HepG2 (cell line): ENCODE data around the gene ZCCHC24. TPM values are rescaled to one million over a fixed set of nuclear protein-coding genes. Genes with fewer than 3 reads are reported as not detected.

Experiments
- ATAC-seq: fragments of 200-7000 bp; cut with Tn5 transposase; 3 replicates; pipeline ENCODE4 v1.9.1; 2020; ENCODE audit warnings: mild to moderate bottlenecking, moderate library complexity
- BruUV-seq: library from RNA; stranded (reverse); fragments of 400-500 nt; replicated peaks from 2 replicates; lab custom pipeline; 2021; lab: Mats Ljungman, UMichigan
- CTCF ChIA-PET: fragments of 300-600 bp; formaldehyde crosslinking; extraction: SDS; loops from one replicate; lab custom pipeline; 2021; ENCODE audit warnings: low total read pairs, inconsistent platforms, low intra/inter-chr PET ratio; lab: Yijun Ruan, JAX
- POLR2A ChIA-PET: fragments of 350-600 bp; sonication (Branson Sonifier 250); formaldehyde crosslinking; loops from one replicate; lab custom pipeline; 2020; ENCODE audit warnings: antibody characterized with exemption, inconsistent platforms; lab: Yijun Ruan, JAX
- DNase-seq: peaks from one replicate; pipeline ENCODE4 v3.0.0-alpha.2; 2015; ENCODE audit warnings: low spot score
- FAIRE-seq: peaks from 3 replicates; lab custom pipeline; 2011; peaks lifted over from hg19 to GRCh38; lab: Jason Lieb, UNC
- H2AFZ ChIP-seq: one replicate; pipeline ENCODE4 v1.6.1; 2011; ENCODE audit warnings: low read length, inconsistent platforms
- H3K27ac ChIP-seq: fragments of 300-600 bp; 3 replicates; pipeline ENCODE4 v1.8.0; 2011; ENCODE audit warnings: mixed run types, mild to moderate bottlenecking, mixed read lengths, low read length, inconsistent platforms; ENCODE audit not compliant: insufficient read depth; ENCODE audit errors: extremely low read length
- H3K27me3 ChIP-seq, 2 experiments: fragments of 200-600 bp in 1 of 2; 2 replicates in 1 of 2; 3 replicates in 1 of 2; pipeline versions ENCODE4 v1.6.0 to v1.8.0; 2011; ENCODE audit warnings: low read length in 2 of 2, mild to moderate bottlenecking in 2 of 2, moderate library complexity in 2 of 2, inconsistent platforms in 1 of 2; ENCODE audit not compliant: insufficient read depth in 2 of 2, control insufficient read depth in 1 of 2
- H3K36me3 ChIP-seq, 2 experiments: fragments of 200-600 bp in 1 of 2; replicated peaks in 1 of 2; 2 replicates in 1 of 2; 3 replicates in 1 of 2; pipeline versions ENCODE4 v1.5.1 to v1.8.0; 2011; ENCODE audit warnings: low read length in 2 of 2, inconsistent platforms in 1 of 2; ENCODE audit not compliant: insufficient read depth in 2 of 2, control insufficient read depth in 1 of 2
- H3K4me1 ChIP-seq: 2 replicates; pipeline ENCODE4 v1.5.1; 2012; ENCODE audit warnings: low read length, inconsistent platforms; ENCODE audit not compliant: insufficient read depth
- H3K4me2 ChIP-seq: 2 replicates; pipeline ENCODE4 v1.6.0; 2011; ENCODE audit warnings: low read depth, low read length, inconsistent platforms
- H3K4me3 ChIP-seq, 3 experiments: fragments of 200-600 bp in 1 of 3; sonication (generic), shearing (Covaris generic) in 1 of 3; replicated peaks in 1 of 3; 2 replicates each; pipeline ENCODE4 v1.5.1; 2011 to 2016; ENCODE audit warnings: low read length in 3 of 3, inconsistent platforms in 2 of 3, low read depth in 2 of 3, mild to moderate bottlenecking in 2 of 3, control low read depth in 1 of 3, mixed read lengths in 1 of 3; ENCODE audit not compliant: insufficient read depth in 1 of 3
- H3K79me2 ChIP-seq: one replicate; pipeline ENCODE4 v1.6.1; 2011; ENCODE audit warnings: low read length, inconsistent platforms; ENCODE audit not compliant: insufficient read depth
- H3K9ac ChIP-seq: 2 replicates; pipeline ENCODE4 v1.6.0; 2011; ENCODE audit warnings: mild to moderate bottlenecking, low read depth, low read length, inconsistent platforms; ENCODE audit not compliant: insufficient read depth
- H3K9me3 ChIP-seq: 2 replicates; pipeline ENCODE4 v1.5.1; 2012; ENCODE audit warnings: mild to moderate bottlenecking, low read length
- H4K20me1 ChIP-seq: 2 replicates; pipeline ENCODE4 v1.6.0; 2011; ENCODE audit warnings: inconsistent platforms, mild to moderate bottlenecking, low read length, moderate library complexity; ENCODE audit not compliant: insufficient read depth
- ARID3A ChIP-seq: IDR thresholded peaks from 2 replicates; pipeline ENCODE4 v1.6.1; 2012; ENCODE audit warnings: low read depth, low read length, improper control_type of control experiment
- ATAD3A ChIP-seq: sonication (generic); formaldehyde crosslinking; IDR thresholded peaks from 2 replicates; pipeline ENCODE4 v1.4.0; 2020; ENCODE audit warnings: missing genetic modification reagents
- EHMT2 ChIP-seq: fragments of 200-600 bp; sonication (generic); IDR thresholded peaks from 2 replicates; pipeline ENCODE4 v1.7.0; 2017; ENCODE audit warnings: antibody characterized with exemption, low read depth, low read length, borderline replicate concordance
- HOXA3 ChIP-seq: sonication (generic); formaldehyde crosslinking; IDR thresholded peaks from 2 replicates; pipeline ENCODE4 v1.5.0; 2020; ENCODE audit warnings: missing genetic modification reagents
- LRRFIP1 ChIP-seq: sonication (generic); formaldehyde crosslinking; conservative IDR thresholded peaks from 2 replicates; pipeline ENCODE4 v1.4.0; 2020; ENCODE audit warnings: missing genetic modification reagents
- MYC ChIP-seq: sonication (generic); formaldehyde crosslinking; IDR thresholded peaks from 2 replicates; pipeline ENCODE4 v1.9.0; 2021; ENCODE audit warnings: missing genetic modification reagents, borderline replicate concordance
- MZF1 ChIP-seq: sonication (generic); formaldehyde crosslinking; IDR thresholded peaks from 2 replicates; pipeline ENCODE4 v1.8.1; 2023; ENCODE audit warnings: mild to moderate bottlenecking, missing genetic modification reagents, borderline replicate concordance
- NFE2L2 ChIP-seq: fragments of 150-350 bp; IDR thresholded peaks from 2 replicates; pipeline ENCODE4 v1.6.1; 2014; ENCODE audit warnings: low read length
- RFXANK ChIP-seq: IDR thresholded peaks from 2 replicates; pipeline ENCODE4 v1.6.1; 2016
- SP140L ChIP-seq: sonication (generic); formaldehyde crosslinking; IDR thresholded peaks from 2 replicates; pipeline ENCODE4 v1.4.0; 2020; ENCODE audit warnings: missing genetic modification reagents, borderline replicate concordance
- SPEN ChIP-seq: sonication (generic); formaldehyde crosslinking; IDR thresholded peaks from 2 replicates; pipeline ENCODE4 v1.5.1; 2020; ENCODE audit warnings: low read depth, mild to moderate bottlenecking, missing genetic modification reagents
- ZBTB2 ChIP-seq: sonication (generic); formaldehyde crosslinking; IDR thresholded peaks from 2 replicates; pipeline ENCODE4 v1.8.0; 2022; ENCODE audit warnings: low read depth, missing genetic modification reagents
- ZNF160 ChIP-seq: sonication (generic); formaldehyde crosslinking; IDR thresholded peaks from 2 replicates; pipeline ENCODE4 v1.8.0; 2022; ENCODE audit warnings: mild to moderate bottlenecking, inconsistent platforms, missing genetic modification reagents
- ZNF18 ChIP-seq: sonication (generic); formaldehyde crosslinking; IDR thresholded peaks from 2 replicates; pipeline ENCODE4 v1.8.0; 2022; ENCODE audit warnings: mild to moderate bottlenecking, missing genetic modification reagents; ENCODE audit not compliant: insufficient replicate concordance
- ZNF331 ChIP-seq: sonication (generic); formaldehyde crosslinking; IDR thresholded peaks from 2 replicates; pipeline ENCODE4 v1.4.0; 2020; ENCODE audit warnings: missing genetic modification reagents
- WGBS: methylation state at CpG from one replicate; pipeline ENCODE4 v1.1.6; 2017; ENCODE audit warnings: low lambda C conversion rate; 5-methylcytosine and 5-hydroxymethylcytosine counted together
- in situ Hi-C: cut with HindIII; loops from 2 replicates; pipeline ENCODE4 v1.10.0; 2017; ENCODE audit warnings: low pct_unique_long_range_greater_than_20kb; ENCODE audit not compliant: extremely low pct_ligation_motif_present
- intact Hi-C: fragments of 100-400 bp; cut with micrococcal nuclease; formaldehyde crosslinking; loops from one replicate; pipeline ENCODE4 v1.10.0; 2022; ENCODE audit not compliant: unreplicated experiment
- polyA plus RNA-seq, 8 experiments: library from polyadenylated mRNA; depleted of rRNA in 3 of 8; stranded (reverse) in 7 of 8; unstranded in 1 of 8; fragments of >200 nt; fragmentation: Illumina TruSeq in 4 of 8; extraction: Trizol in 4 of 8; gene quantifications; 2 replicates each; pipeline versions ENCODE4 v1.2.1 to v1.2.3, GENCODE V29; 2011 to 2016; ENCODE audit warnings: low read depth in 4 of 8, missing spikeins in 1 of 8, mixed read lengths in 1 of 8; ENCODE audit not compliant: insufficient read depth in 1 of 8
- total RNA-seq, 5 experiments: library from RNA; depleted of rRNA; stranded (reverse); fragments of >200 nt; fragmentation: Illumina TruSeq; extraction: Trizol; gene quantifications; 2 replicates each; pipeline ENCODE4 v1.2.3, GENCODE V29; 2016; ENCODE audit warnings: low read depth in 1 of 5
- TF ChIP-seq, protein P1 (sequence below): sonication (generic); formaldehyde crosslinking; IDR thresholded peaks from 2 replicates; pipeline ENCODE4 v1.5.0; 2020; ENCODE audit warnings: mild to moderate bottlenecking, missing genetic modification reagents, moderate library complexity

Gene ZCCHC24
- total and polyA plus RNA-seq, 2 of the 13 experiments (the other 11 are each of a cell fraction or from before 2014, with no cell fraction given) = 3.1 to 7.9 TPM

GRCh38 chr10:79430936-79431335 lies 14.5 kb downstream of the ZCCHC24 start:
- Histone ChIP-seq H2AFZ (no peak overlapping the region), H3K4me2 (peak overlapping the region; percentile 58), H3K9me3 (no peaks in the 10 kb centered on the region), H4K20me1 (no peaks in the 10 kb centered on the region), H3K27me3 (no peaks in the 10 kb centered on the region), H3K36me3 (peaks cover 0 to 2% of the 10 kb centered on the region in 2 experiments; a peak in 2 of 5 replicates), H3K4me1 (peaks cover 40% of the 10 kb centered on the region), H3K9ac (peak overlapping the region; percentile 16; the same call in 1 of the 2 replicates), H3K79me2 (no peaks in the 10 kb centered on the region), H3K4me3 (0 out of 6 replicates have a peak overlapping the region, but pooled peaks of 1 of the 3 experiments have one; percentile 1), H3K27ac (peak overlapping the region; percentile 25)
- DNase-seq (no peak), ATAC-seq (peak; percentile 99), FAIRE-seq (peak; percentile 66)
- WGBS = 17% methylated on average over 1 of the region's 2 CpGs
- intact Hi-C loops = loop anchor here (5.0 kb wide), 1 partner anchor 36 kb away; no protein-coding TSS in a partner anchor
- in situ Hi-C loops = no loop called here
- BruUV-seq = no TSS peak
- ChIA-PET POLR2A (interaction anchor here (0.9 to 1.2 kb wide), 3 partner anchors 14 to 51 kb away, joined by 3 to 10 read pairs (median 3); partner anchors contain the start of gene ZCCHC24), CTCF (no interaction called here)
- TF ChIP-seq RFXANK (no peak), ZNF18 (CRISPR knock-in tag) (no peak), ZBTB2 (CRISPR knock-in tag) (no peak), ZNF160 (CRISPR knock-in tag) (no peak), MYC (CRISPR knock-in tag) (peak; percentile 41; the same call in 1 of the 2 replicates), MZF1 (CRISPR knock-in tag) (no peak), ATAD3A (CRISPR knock-in tag) (no peak), NFE2L2 (no peak), HOXA3 (CRISPR knock-in tag) (peak; percentile 53; the same call in 1 of the 2 replicates), ARID3A (no peak), ZNF331 (0 out of 2 replicates have a peak, but pooled peaks have one; percentile 14), EHMT2 (no peak), LRRFIP1 (no peak), SP140L (CRISPR knock-in tag) (no peak), SPEN (CRISPR knock-in tag) (no peak)
- TF ChIP-seq, protein P1, sequence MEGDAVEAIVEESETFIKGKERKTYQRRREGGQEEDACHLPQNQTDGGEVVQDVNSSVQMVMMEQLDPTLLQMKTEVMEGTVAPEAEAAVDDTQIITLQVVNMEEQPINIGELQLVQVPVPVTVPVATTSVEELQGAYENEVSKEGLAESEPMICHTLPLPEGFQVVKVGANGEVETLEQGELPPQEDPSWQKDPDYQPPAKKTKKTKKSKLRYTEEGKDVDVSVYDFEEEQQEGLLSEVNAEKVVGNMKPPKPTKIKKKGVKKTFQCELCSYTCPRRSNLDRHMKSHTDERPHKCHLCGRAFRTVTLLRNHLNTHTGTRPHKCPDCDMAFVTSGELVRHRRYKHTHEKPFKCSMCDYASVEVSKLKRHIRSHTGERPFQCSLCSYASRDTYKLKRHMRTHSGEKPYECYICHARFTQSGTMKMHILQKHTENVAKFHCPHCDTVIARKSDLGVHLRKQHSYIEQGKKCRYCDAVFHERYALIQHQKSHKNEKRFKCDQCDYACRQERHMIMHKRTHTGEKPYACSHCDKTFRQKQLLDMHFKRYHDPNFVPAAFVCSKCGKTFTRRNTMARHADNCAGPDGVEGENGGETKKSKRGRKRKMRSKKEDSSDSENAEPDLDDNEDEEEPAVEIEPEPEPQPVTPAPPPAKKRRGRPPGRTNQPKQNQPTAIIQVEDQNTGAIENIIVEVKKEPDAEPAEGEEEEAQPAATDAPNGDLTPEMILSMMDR (CRISPR knock-in tag) = no peak
